ENCODE results near the gene TXN.
"Not testable (repeated sequence)": the region's sequence is repeated elsewhere in the genome, so short reads cannot be mapped to it uniquely, and the experiment has no call there.

Gene TXN

DNA sequence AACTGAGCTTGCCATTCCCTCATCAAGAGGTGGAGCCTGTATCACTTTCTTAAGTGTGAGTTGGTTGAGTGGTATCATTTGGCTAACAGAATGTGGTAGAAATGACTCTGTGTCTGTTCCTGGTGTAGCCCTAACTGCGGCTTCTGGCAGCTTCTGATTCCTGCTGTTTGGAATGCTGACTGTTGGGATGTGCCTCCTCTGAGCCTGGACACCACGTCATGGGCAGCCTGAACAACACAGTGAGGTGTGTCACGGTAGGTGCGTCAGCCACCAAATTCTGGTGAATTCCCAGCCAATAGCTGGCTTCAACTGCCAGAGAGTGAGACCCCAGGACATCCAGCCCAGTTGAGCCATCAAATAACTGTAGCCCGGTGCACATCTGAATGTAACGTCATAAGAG, 42.2 kb downstream of the TXN start:
- FAIRE-seq = no peak
- no peak for DNase-seq (ENCODE audit: insufficient read length, low spot score)

GRCh38 chr9:110213413-110214044, 42.8 kb downstream of the TXN start:
- no peak for FAIRE-seq
- no peak for DNase-seq (ENCODE audit: insufficient read length, low spot score)

GRCh38 chr9:110208031-110208430, 48.3 kb downstream of the TXN start, which contains the start of gene C9orf152:
Gene C9orf152, minus strand, starts transcription at chr9:110208159. Its CDS starts 580 bp downstream, at chr9:110207579.
- no peak for DNase-seq (ENCODE audit: insufficient read length, low spot score)
- FAIRE-seq = no peak

GRCh38 chr9:110207071-110207641, 49.2 kb downstream of the TXN start:
- no peak for FAIRE-seq
- no peak for DNase-seq (ENCODE audit: insufficient read length, low spot score)

DNA sequence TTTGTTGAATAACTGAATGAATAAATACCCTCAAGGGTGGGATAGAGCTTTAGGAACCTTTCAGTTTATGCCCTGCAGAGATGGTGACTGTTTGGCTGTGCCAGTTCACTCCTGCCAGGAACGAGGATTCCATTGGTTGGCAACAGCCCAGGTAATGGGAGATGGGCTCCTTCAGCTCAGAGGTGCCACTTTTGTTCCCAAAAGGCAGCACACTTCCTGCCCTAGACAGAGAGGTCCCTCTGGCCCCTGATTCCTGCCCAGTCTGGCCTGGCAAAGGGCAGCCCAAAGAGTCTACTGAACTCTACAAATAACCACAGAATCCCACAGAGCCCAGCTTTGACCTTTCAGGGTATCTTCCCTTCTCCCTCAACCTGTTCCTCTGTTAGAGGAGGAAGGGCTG, 49.9 kb downstream of the TXN start:
- no peak for FAIRE-seq
- DNase-seq (ENCODE audit: insufficient read length, low spot score) = no peak

GRCh38 chr9:110205612-110206011, 50.7 kb downstream of the TXN start:
- not testable (repeated sequence) for FAIRE-seq; DNase-seq (ENCODE audit: insufficient read length, low spot score)

DNA sequence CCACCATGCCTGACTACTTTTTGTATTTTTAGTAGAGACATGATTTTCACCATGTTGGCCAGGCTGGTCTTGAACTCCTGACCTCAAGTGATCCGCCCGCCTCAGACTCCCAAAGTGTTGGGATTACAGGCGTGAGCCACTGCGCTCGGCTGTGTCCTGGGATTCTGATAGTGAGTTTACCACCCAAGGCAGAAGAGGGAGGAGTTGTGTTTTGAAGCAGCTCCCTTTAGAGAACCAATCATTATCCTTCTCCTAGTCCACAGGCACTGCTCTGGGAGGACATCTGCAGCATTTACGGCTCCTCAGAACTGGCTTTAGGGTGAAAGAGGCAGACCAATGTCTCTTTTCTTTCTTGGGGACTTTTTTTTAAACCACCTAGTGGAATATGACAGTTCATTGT, 54.1 kb downstream of the TXN start:
- no peak for DNase-seq (ENCODE audit: insufficient read length, low spot score)
- FAIRE-seq = no peak

DNA sequence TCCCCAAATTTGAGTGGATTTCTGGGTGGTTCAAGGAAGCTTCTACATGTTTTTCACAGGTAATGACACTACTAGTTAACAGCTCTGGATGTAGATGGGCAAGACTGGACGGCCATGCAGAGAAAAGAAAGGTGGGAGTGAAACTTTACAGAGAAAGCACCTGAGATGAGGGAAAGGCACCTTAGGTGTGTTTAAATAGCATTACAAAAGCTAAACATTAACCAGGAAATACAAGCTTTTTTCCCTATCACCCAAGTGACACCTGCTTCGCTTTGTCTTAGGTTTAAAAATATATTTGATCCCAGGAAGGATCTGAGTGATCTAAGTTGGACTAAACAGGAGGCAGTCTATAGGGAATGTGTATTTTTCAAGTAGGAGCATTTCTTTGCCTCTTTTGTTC, 56.7 kb downstream of the TXN start:
- DNase-seq (ENCODE audit: insufficient read length, low spot score) (no peak), FAIRE-seq (no peak)

GRCh38 chr9:110198357-110198756, 58.0 kb downstream of the TXN start:
- FAIRE-seq (no peak), DNase-seq (ENCODE audit: insufficient read length, low spot score) (no peak)

DNA sequence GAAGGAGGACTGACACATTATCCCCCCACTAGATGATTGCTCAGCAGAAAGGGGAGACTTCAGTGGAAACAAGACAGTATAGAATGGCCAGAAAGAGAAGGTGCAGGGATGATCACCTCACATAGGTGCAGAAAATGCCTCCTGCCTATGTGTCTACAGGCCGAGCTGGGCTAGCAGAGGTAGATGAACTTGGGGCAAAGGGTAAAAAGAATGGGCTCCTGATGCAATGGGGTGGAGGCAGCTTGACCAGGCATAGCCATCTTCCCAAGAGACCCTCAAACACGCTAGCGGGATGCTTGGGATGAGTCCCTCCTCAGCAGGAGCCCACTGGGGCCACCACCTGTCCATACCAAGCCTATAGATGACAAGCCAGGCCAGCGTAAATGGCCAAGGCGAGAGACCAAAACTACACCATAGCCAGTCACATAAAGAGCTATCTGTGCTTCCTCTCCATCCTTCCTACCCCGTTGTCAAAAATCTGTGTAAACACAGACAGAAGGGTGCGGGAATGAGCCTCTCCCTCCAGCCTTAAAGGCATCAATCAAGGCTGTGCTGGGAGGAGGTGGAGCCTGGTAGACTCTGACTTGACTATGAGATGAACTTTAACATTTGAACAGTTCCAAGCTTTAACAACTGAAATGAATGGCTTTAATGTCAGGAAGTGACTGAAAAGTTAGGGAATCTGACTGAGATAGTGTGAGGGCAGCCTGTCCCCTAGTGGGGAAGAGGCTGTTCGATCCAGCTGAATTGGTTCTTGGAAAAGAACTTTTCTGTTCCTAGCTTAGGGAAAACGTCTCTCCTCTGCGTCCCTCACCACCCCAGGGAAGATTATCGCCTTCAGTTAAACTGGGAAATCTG, 58.7 kb downstream of the TXN start:
- no peak for DNase-seq (ENCODE audit: insufficient read length, low spot score)
- no peak for FAIRE-seq

GRCh38 chr9:110196084-110196499, 60.2 kb downstream of the TXN start:
- DNase-seq (ENCODE audit: insufficient read length, low spot score); FAIRE-seq: not testable (repeated sequence)

Data from GM19239 (cell line).